ENCODE results near the gene WDR45B.

GRCh38 chr17:82574041-82574440 is 74.2 kb downstream of the WDR45B start:
- TF ChIP-seq E2F4 (CRISPR knock-in tag; IDR thresholded peaks at IDR 0.05; ENCODE audit: borderline replicate concordance, low read depth) = no peak
- no peak for TF ChIP-seq MYBL2 (CRISPR knock-in tag; IDR thresholded peaks at IDR 0.05)
- TF ChIP-seq, protein P1, sequence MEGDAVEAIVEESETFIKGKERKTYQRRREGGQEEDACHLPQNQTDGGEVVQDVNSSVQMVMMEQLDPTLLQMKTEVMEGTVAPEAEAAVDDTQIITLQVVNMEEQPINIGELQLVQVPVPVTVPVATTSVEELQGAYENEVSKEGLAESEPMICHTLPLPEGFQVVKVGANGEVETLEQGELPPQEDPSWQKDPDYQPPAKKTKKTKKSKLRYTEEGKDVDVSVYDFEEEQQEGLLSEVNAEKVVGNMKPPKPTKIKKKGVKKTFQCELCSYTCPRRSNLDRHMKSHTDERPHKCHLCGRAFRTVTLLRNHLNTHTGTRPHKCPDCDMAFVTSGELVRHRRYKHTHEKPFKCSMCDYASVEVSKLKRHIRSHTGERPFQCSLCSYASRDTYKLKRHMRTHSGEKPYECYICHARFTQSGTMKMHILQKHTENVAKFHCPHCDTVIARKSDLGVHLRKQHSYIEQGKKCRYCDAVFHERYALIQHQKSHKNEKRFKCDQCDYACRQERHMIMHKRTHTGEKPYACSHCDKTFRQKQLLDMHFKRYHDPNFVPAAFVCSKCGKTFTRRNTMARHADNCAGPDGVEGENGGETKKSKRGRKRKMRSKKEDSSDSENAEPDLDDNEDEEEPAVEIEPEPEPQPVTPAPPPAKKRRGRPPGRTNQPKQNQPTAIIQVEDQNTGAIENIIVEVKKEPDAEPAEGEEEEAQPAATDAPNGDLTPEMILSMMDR (IDR thresholded peaks at IDR 0.05) = no peak
- TF ChIP-seq TP53 (CRISPR knock-in tag; IDR thresholded peaks at IDR 0.05) = no peak
- no peak for TF ChIP-seq SMAD3 (CRISPR knock-in tag; IDR thresholded peaks at IDR 0.05; ENCODE audit: borderline replicate concordance)
- TF ChIP-seq GABPB1 (CRISPR knock-in tag; IDR thresholded peaks at IDR 0.05) = no peak
- no peak for TF ChIP-seq RELA (CRISPR knock-in tag; IDR thresholded peaks at IDR 0.05; ENCODE audit: borderline replicate concordance)
- no peak for TF ChIP-seq NR2C2 (CRISPR knock-in tag; IDR thresholded peaks at IDR 0.05)
- no peak for TF ChIP-seq JAZF1 (CRISPR knock-in tag; IDR thresholded peaks at IDR 0.05)
- TF ChIP-seq, protein P2, sequence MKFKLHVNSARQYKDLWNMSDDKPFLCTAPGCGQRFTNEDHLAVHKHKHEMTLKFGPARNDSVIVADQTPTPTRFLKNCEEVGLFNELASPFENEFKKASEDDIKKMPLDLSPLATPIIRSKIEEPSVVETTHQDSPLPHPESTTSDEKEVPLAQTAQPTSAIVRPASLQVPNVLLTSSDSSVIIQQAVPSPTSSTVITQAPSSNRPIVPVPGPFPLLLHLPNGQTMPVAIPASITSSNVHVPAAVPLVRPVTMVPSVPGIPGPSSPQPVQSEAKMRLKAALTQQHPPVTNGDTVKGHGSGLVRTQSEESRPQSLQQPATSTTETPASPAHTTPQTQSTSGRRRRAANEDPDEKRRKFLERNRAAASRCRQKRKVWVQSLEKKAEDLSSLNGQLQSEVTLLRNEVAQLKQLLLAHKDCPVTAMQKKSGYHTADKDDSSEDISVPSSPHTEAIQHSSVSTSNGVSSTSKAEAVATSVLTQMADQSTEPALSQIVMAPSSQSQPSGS (CRISPR knock-in tag; IDR thresholded peaks at IDR 0.05; ENCODE audit: borderline replicate concordance, low read depth) = no peak
- no peak for TF ChIP-seq ZNF416 (CRISPR knock-in tag; IDR thresholded peaks at IDR 0.05)
- TF ChIP-seq FOXK1 (CRISPR knock-in tag; IDR thresholded peaks at IDR 0.05) = no peak
- no peak for TF ChIP-seq ZNF121 (CRISPR knock-in tag; IDR thresholded peaks at IDR 0.05)
- no peak for TF ChIP-seq JUN (CRISPR knock-in tag; IDR thresholded peaks at IDR 0.05)
